ENCODE data around the gene AJAP1. TPM values are rescaled to one million over a fixed set of nuclear protein-coding genes. Genes with fewer than 3 reads are reported as not detected.

The AJAP1 gene
- total RNA-seq, 2 experiments from 2014 or later: not detected

DNA sequence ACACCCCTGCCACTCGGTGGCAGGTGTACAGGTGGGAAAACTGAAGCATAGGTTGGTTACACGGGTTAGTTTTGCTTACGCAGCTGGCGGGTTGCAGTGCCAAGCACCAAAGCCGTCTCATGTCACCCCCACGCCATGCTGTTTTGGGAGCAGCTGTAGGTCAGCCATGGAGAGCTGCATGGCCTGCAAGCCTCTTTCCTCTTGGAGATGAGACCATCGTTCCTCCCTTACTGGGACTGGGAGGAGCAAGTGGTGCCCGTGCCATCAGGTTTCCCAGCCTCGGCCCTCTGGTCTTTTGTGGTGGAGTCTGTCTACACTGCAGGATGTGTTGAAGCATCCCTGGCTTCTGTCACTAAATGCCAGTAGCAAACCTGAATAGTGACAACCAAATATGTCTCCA is 46.9 kb downstream of the AJAP1 start:
- ATAC-seq: no peak
- H3K9me3 Mint-ChIP-seq (ENCODE audit: insufficient read depth): no peaks in the 10 kb centered on the region
- no peak for DNase-seq
- POLR2A ChIA-PET: no interaction called here
- CTCF ChIA-PET: no interaction called here
- H3K27me3 Mint-ChIP-seq (ENCODE audit: low read depth): no peaks in the 10 kb centered on the region
- no peak overlapping the region for H3K4me3 Mint-ChIP-seq
- no peaks in the 10 kb centered on the region for H3K4me1 Mint-ChIP-seq (ENCODE audit: low read depth)
- no peak overlapping the region for H3K27ac Mint-ChIP-seq
- no peaks in the 10 kb centered on the region for H3K36me3 Mint-ChIP-seq (ENCODE audit: low read depth)

- ChIA-PET CTCF (no interaction called here), POLR2A (no interaction called here)
- Mint-ChIP-seq H3K27ac (no peak overlapping the region), H3K4me1 (ENCODE audit: low read depth) (no peaks in the 10 kb centered on the region), H3K27me3 (ENCODE audit: low read depth) (no peaks in the 10 kb centered on the region), H3K36me3 (ENCODE audit: low read depth) (no peaks in the 10 kb centered on the region), H3K9me3 (ENCODE audit: insufficient read depth) (no peaks in the 10 kb centered on the region), H3K4me3 (no peak overlapping the region)
- ATAC-seq (no peak), DNase-seq (no peak)
Measured at GRCh38 chr1:4702464-4702863, 48.1 kb downstream of the AJAP1 start.

- ChIA-PET CTCF (no interaction called here), POLR2A (no interaction called here)
- H3K36me3 Mint-ChIP-seq (ENCODE audit: low read depth): no peaks in the 10 kb centered on the region
- H3K27ac Mint-ChIP-seq: no peak overlapping the region
- H3K4me1 Mint-ChIP-seq (ENCODE audit: low read depth): no peaks in the 10 kb centered on the region
- no peak for DNase-seq
- H3K9me3 Mint-ChIP-seq (ENCODE audit: insufficient read depth): no peaks in the 10 kb centered on the region
- H3K4me3 Mint-ChIP-seq: no peak overlapping the region
- ATAC-seq: no peak
- no peaks in the 10 kb centered on the region for H3K27me3 Mint-ChIP-seq (ENCODE audit: low read depth)
Measured at GRCh38 chr1:4702932-4703331, 48.5 kb downstream of the AJAP1 start.

- Mint-ChIP-seq H3K36me3 (ENCODE audit: low read depth) (no peaks in the 10 kb centered on the region), H3K27ac (no peak overlapping the region), H3K4me3 (no peak overlapping the region), H3K9me3 (ENCODE audit: insufficient read depth) (no peaks in the 10 kb centered on the region), H3K27me3 (ENCODE audit: low read depth) (no peaks in the 10 kb centered on the region), H3K4me1 (ENCODE audit: low read depth) (no peaks in the 10 kb centered on the region)
- no peak for DNase-seq
- no peak for ATAC-seq
- POLR2A ChIA-PET: no interaction called here
- CTCF ChIA-PET: no interaction called here
Measured at GRCh38 chr1:4703646-4704045, 49.2 kb downstream of the AJAP1 start.

DNA sequence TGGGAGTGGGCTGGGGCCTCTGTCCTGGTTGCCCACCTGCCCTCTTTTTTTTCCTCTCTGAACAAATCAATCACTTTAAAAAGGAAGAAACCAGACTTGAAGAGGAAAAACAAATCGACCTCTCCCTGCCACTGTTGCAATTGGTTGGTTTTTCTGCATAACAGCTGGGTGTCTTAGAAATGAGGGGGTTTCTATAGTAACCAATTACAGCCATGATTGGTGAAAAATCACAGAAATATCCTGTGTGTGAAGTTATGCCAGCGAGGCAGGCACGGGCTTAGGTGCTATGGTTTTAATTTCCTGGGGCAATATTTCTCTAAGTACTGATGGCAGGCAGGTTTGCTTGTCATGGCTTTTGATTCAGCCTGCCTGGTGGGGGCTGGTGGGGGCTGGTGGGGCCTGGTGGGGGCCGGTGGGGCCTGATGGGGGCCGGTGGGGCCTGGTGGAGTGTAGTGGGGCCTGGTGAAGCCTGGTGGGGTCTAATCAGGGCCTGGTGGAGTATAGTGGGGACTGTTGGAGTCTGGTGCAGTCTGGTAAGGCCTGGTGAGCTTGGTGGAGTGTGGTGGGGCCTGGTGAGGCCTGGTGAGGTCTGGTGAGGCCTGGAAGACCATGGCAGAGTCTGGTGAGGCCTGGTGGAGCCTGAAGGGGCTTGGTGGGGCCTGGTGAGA is 54.6 kb downstream of the AJAP1 start:
- DNase-seq (no peak), ATAC-seq (no peak)
- Mint-ChIP-seq H3K4me1 (ENCODE audit: low read depth) (no peaks in the 10 kb centered on the region), H3K9me3 (ENCODE audit: insufficient read depth) (no peaks in the 10 kb centered on the region), H3K27ac (no peak overlapping the region), H3K4me3 (no peak overlapping the region), H3K27me3 (ENCODE audit: low read depth) (peaks cover 13% of the 10 kb centered on the region), H3K36me3 (ENCODE audit: low read depth) (no peaks in the 10 kb centered on the region)
- POLR2A ChIA-PET: no interaction called here
- CTCF ChIA-PET: no interaction called here

DNA sequence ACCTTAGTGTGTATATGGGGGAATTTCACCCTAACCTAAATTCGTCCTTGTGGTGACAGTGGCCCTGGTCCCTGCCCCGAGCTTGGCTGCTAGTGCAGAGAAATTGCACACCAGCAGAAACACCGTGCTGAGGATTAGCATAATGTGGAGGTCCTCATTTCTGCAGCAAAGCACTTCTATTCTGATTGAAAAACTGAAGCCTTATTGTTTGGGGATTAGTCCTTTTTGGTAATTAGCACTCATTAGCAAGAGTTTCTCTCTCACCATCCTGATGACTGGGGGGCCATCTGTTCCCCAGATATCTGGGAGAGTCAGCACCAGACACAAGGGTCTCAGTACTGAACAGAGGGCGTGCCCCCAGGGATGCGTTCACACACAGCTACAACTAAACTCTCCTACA is 55.2 kb downstream of the AJAP1 start:
- H3K27me3 Mint-ChIP-seq (ENCODE audit: low read depth): peaks cover 13% of the 10 kb centered on the region
- H3K27ac Mint-ChIP-seq: no peak overlapping the region
- no peaks in the 10 kb centered on the region for H3K36me3 Mint-ChIP-seq (ENCODE audit: low read depth)
- ChIA-PET CTCF (no interaction called here), POLR2A (no interaction called here)
- H3K4me1 Mint-ChIP-seq (ENCODE audit: low read depth): no peaks in the 10 kb centered on the region
- no peak for DNase-seq
- no peak for ATAC-seq
- H3K9me3 Mint-ChIP-seq (ENCODE audit: insufficient read depth): no peaks in the 10 kb centered on the region
- H3K4me3 Mint-ChIP-seq: no peak overlapping the region

DNA sequence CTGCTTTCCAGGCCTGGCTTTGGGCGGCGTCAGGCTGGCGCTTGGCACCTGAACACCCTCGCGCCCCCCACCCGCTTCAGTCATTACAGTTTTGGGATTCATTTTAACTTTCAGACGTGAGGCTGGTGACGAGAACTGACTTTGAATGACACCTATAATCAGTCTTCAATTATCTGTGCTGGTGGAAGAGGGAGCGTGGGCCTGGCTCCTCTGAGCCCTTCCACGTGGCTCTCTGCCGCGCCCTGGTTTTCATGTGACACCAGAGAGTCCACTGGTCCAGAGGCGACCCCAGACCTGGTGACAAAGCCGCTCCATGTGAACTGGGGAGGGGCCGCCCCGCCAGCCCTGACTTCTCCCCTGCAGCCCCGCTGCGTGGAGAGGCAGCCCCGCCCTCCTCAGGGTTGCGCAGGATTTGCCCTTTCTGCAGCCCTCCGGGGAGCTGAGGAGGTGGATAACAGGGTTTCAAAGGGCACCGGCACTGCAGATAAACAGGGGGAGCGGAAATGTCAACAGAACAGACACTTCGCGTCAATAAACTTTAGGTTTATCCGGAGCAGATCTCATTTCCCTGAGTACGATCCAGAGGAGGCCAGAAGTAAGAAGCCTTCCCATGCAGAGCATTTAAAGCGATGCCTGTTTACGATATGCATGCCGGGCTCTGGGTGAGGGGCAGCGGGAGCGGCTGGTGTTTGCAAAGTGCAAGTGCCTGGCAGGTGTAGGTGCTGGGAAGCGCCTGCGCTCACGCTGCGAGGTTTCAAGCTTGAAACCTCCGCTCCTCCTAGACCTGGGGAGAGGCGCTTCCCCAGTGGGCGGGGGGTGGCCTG is 56.4 kb downstream of the AJAP1 start:
- no peak overlapping the region for H3K27ac Mint-ChIP-seq
- no peak for ATAC-seq
- ChIA-PET CTCF (no interaction called here), POLR2A (no interaction called here)
- H3K4me3 Mint-ChIP-seq: no peak overlapping the region
- H3K36me3 Mint-ChIP-seq (ENCODE audit: low read depth): no peaks in the 10 kb centered on the region
- H3K9me3 Mint-ChIP-seq (ENCODE audit: insufficient read depth): no peaks in the 10 kb centered on the region
- H3K27me3 Mint-ChIP-seq (ENCODE audit: low read depth): peaks cover 13% of the 10 kb centered on the region
- DNase-seq: no peak
- H3K4me1 Mint-ChIP-seq (ENCODE audit: low read depth): no peaks in the 10 kb centered on the region

DNA sequence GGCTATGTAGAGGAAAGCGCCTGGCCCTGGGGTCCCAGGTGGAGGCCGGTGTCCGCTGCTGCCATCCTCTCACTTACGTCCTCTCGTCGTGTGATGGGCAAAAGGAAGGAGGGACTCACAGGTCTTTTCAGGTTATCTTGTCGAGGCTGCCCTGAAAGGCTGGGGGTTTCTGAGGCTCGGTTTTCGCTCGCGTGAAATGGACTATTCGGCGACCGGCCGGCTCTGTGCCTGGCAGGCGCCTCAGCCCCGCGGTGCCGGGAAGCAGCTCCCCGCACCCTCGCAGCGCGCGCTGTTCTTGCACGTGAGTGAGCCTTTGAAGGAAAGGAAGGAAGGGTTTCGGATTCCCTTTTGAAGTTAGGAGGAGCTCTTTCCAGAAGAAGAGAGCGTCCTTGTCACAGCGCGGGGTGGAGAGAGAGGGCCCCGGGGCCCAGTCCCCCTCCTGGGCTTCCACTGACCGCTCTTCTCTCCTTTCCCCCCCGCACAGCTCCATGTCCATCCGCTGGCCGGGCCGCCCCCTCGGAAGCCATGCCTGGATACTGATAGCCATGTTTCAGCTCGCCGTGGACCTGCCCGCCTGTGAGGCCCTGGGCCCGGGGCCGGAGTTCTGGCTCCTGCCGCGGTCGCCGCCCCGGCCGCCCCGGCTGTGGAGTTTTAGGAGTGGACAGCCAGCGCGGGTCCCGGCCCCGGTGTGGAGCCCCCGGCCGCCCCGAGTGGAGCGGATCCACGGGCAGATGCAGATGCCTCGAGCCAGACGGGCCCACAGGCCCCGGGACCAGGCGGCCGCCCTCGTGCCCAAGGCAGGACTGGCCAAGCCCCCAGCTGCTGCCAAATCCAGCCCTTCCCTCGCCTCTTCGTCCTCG is 57.2 kb downstream of the AJAP1 start:
- CTCF ChIA-PET: no interaction called here
- Mint-ChIP-seq H3K36me3 (ENCODE audit: low read depth) (no peaks in the 10 kb centered on the region), H3K9me3 (ENCODE audit: insufficient read depth) (no peaks in the 10 kb centered on the region), H3K27me3 (ENCODE audit: low read depth) (peaks cover 13% of the 10 kb centered on the region), H3K4me3 (no peak overlapping the region), H3K27ac (no peak overlapping the region), H3K4me1 (ENCODE audit: low read depth) (no peaks in the 10 kb centered on the region)
- POLR2A ChIA-PET: no interaction called here
- DNase-seq (no peak), ATAC-seq (no peak)

DNA sequence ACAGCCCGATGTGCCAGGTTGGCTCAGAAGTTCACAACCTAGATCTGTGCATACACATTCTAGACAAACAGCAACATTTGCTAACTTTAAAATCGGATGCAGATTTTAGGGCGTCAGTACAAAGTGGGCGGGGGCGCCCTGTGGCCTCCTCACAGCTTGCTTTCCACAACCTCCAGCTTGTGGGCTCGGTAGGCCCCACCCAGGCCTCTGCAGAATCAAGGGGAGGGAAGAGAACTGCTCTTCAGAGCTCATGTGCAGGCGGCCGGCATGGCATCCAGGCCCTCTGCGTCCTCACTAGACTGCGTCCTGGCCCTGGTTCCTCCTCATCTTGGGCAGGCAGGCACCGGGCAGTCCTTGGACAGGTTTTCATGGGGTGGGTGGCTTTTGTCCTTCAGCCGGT is 59.3 kb downstream of the AJAP1 start:
- no peaks in the 10 kb centered on the region for H3K36me3 Mint-ChIP-seq (ENCODE audit: low read depth)
- no peaks in the 10 kb centered on the region for H3K4me1 Mint-ChIP-seq (ENCODE audit: low read depth)
- H3K9me3 Mint-ChIP-seq (ENCODE audit: insufficient read depth): no peaks in the 10 kb centered on the region
- ChIA-PET POLR2A (no interaction called here), CTCF (no interaction called here)
- H3K27me3 Mint-ChIP-seq (ENCODE audit: low read depth): peaks cover 13% of the 10 kb centered on the region
- no peak overlapping the region for H3K27ac Mint-ChIP-seq
- no peak for ATAC-seq
- no peak for DNase-seq
- no peak overlapping the region for H3K4me3 Mint-ChIP-seq

GRCh38 chr1:4716406-4716805 is 62.0 kb downstream of the AJAP1 start:
- H3K9me3 Mint-ChIP-seq (ENCODE audit: insufficient read depth): no peaks in the 10 kb centered on the region
- ChIA-PET POLR2A (no interaction called here), CTCF (no interaction called here)
- no peaks in the 10 kb centered on the region for H3K36me3 Mint-ChIP-seq (ENCODE audit: low read depth)
- H3K27ac Mint-ChIP-seq: no peak overlapping the region
- H3K4me3 Mint-ChIP-seq: no peak overlapping the region
- peaks cover 2% of the 10 kb centered on the region for H3K27me3 Mint-ChIP-seq (ENCODE audit: low read depth)
- H3K4me1 Mint-ChIP-seq (ENCODE audit: low read depth): no peaks in the 10 kb centered on the region
- DNase-seq (no peak), ATAC-seq (no peak)

DNA sequence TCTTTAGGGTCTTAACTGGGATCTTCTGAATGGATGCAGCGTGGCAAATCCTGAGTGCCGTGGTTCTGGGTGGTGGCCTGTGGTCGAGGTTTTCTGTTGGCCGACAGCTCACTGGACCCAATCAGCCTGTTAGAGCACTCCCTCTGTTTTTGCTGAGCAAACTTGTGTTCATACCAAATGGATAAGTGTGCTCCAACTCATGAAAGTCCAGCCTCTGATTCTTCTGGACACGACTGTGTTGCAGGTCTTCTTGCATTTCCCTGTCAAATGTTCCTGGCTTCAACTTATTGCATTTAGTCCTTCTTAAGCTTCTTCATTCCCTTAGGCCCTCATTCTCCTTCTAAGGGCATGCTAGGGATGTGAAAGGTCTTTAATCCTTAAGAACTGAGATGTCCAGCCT is 63.7 kb downstream of the AJAP1 start:
- Mint-ChIP-seq H3K27ac (no peak overlapping the region), H3K36me3 (ENCODE audit: low read depth) (no peaks in the 10 kb centered on the region), H3K9me3 (ENCODE audit: insufficient read depth) (no peaks in the 10 kb centered on the region), H3K27me3 (ENCODE audit: low read depth) (no peaks in the 10 kb centered on the region), H3K4me3 (no peak overlapping the region), H3K4me1 (ENCODE audit: low read depth) (no peaks in the 10 kb centered on the region)
- ChIA-PET POLR2A (no interaction called here), CTCF (no interaction called here)
- DNase-seq (no peak), ATAC-seq (no peak)

DNA sequence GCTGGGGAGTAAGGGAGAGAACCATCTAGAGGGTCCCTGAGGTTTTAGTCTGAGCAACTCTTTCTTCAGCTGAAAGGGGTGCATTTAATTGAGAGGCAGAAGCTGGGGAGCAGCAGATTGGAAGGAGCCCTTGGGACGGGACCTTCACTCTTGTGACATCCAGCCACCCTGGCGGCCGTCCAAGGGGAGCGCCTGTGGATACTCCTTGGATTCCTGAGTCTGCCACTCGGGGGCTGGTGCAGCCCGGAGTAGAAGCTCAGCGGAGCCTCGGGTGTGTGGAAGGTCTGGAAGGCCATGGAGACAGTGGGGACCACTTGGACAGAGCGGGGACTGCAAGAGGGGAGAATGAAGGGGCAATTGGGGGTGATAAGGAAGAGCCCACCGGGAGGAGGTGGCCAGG is 68.7 kb downstream of the AJAP1 start:
- Mint-ChIP-seq H3K27me3 (ENCODE audit: low read depth) (no peaks in the 10 kb centered on the region), H3K27ac (no peak overlapping the region), H3K36me3 (ENCODE audit: low read depth) (no peaks in the 10 kb centered on the region), H3K9me3 (ENCODE audit: insufficient read depth) (no peaks in the 10 kb centered on the region), H3K4me1 (ENCODE audit: low read depth) (no peaks in the 10 kb centered on the region), H3K4me3 (no peak overlapping the region)
- ChIA-PET POLR2A (no interaction called here), CTCF (no interaction called here)
- ATAC-seq (no peak), DNase-seq (no peak)

All from activated CD8-positive, alpha-beta T cell treated with anti-CD3 and anti-CD28 coated beads, Interleukin-2, amount 10 ng/mL, durations not matched to agents 7 days and 5 days (primary cell).